PC-3 (cell line): ENCODE results near the gene ENTPD5. TPM values are rescaled to one million over a fixed set of nuclear protein-coding genes. Genes with fewer than 3 reads are reported as not detected.

ENCODE experiments used
- ATAC-seq: fragments of 200-7000 bp; cut with Tn5 transposase; 2 replicates; pipeline ENCODE4 v1.9.1; 2020; ENCODE audit warnings: mild to moderate bottlenecking, moderate library complexity
- BruUV-seq: library from RNA; stranded (reverse); fragments of 400-500 nt; replicated peaks from 2 replicates; lab custom pipeline; 2021; lab: Mats Ljungman, UMichigan
- CTCF ChIA-PET: fragments of 300-600 bp; sonication (Branson Sonifier 250); formaldehyde crosslinking; loops from one replicate; lab custom pipeline; 2022; ENCODE audit warnings: antibody characterized with exemption; lab: Charles Lee
- POLR2A ChIA-PET: fragments of 300-600 bp; sonication (Branson Sonifier 250); formaldehyde crosslinking; loops from one replicate; lab custom pipeline; 2022; ENCODE audit warnings: antibody characterized with exemption; ENCODE audit not compliant: unreplicated experiment; lab: Charles Lee
- DNase-seq: peaks from one replicate; pipeline ENCODE4 v3.0.0-alpha.2; 2015
- H2AFZ ChIP-seq: fragments of 300-600 bp; sonication (generic); 2 replicates; pipeline ENCODE4 v1.6.0; 2016; ENCODE audit warnings: antibody characterized with exemption, low read length
- H3F3A ChIP-seq: fragments of 300-600 bp; sonication (generic); one replicate; pipeline ENCODE4 v1.6.0; 2017; ENCODE audit warnings: antibody characterized with exemption, low read length, control low read depth, mild to moderate bottlenecking; ENCODE audit not compliant: unreplicated experiment
- H3K27ac ChIP-seq: fragments of 300-600 bp; sonication (generic); 2 replicates; pipeline ENCODE4 v1.5.1; 2016; ENCODE audit warnings: mild to moderate bottlenecking, low read length
- H3K27me3 ChIP-seq: fragments of 300-600 bp; sonication (generic); 2 replicates; pipeline ENCODE4 v1.6.1; 2016; ENCODE audit warnings: low read length, mixed read lengths
- H3K36me3 ChIP-seq: fragments of 300-600 bp; sonication (generic); 2 replicates; pipeline ENCODE4 v1.6.1; 2016; ENCODE audit warnings: low read depth, mixed run types, low read length, mixed read lengths
- H3K4me1 ChIP-seq: fragments of 300-600 bp; sonication (generic); 2 replicates; pipeline ENCODE4 v1.5.1; 2016; ENCODE audit warnings: low read length; ENCODE audit not compliant: insufficient read depth
- H3K4me2 ChIP-seq: fragments of 300-600 bp; sonication (generic); 2 replicates; pipeline ENCODE4 v1.6.0; 2016; ENCODE audit warnings: low read length
- H3K4me3 ChIP-seq: fragments of 300-600 bp; sonication (generic); 2 replicates; pipeline ENCODE4 v1.5.1; 2016; ENCODE audit warnings: mild to moderate bottlenecking, low read length, mixed read lengths
- H3K79me2 ChIP-seq: fragments of 300-600 bp; sonication (generic); 2 replicates; pipeline ENCODE4 v1.6.1; 2017; ENCODE audit warnings: low read length, mixed read lengths
- H3K9ac ChIP-seq: fragments of 300-600 bp; sonication (generic); 2 replicates; pipeline ENCODE4 v1.6.0; 2016; ENCODE audit warnings: mild to moderate bottlenecking, low read length
- H3K9me2 ChIP-seq: fragments of 300-600 bp; sonication (generic); replicated peaks from 2 replicates; pipeline ENCODE4 v1.6.1; 2016; ENCODE audit warnings: mixed run types, low read length, mixed read lengths
- H3K9me3 ChIP-seq: fragments of 300-600 bp; sonication (generic); 2 replicates; pipeline ENCODE4 v1.6.1; 2016; ENCODE audit warnings: low read length, mixed read lengths
- H4K20me1 ChIP-seq: fragments of 300-600 bp; sonication (generic); 2 replicates; pipeline ENCODE4 v1.6.1; 2016; ENCODE audit warnings: low read length, mixed read lengths
- EZH2 ChIP-seq: fragments of 300-600 bp; sonication (generic); IDR thresholded peaks from one replicate; pipeline ENCODE4 v1.6.1; 2017; ENCODE audit warnings: antibody characterized with exemption, mild to moderate bottlenecking, low read length; ENCODE audit not compliant: unreplicated experiment
- EZH2phosphoT487 ChIP-seq: fragments of 300-600 bp; sonication (generic); IDR thresholded peaks from 2 replicates; pipeline ENCODE4 v1.6.1; 2018; ENCODE audit warnings: mild to moderate bottlenecking, antibody characterized with exemption, low read length, borderline replicate concordance
- intact Hi-C: fragments of 100-400 bp; cut with micrococcal nuclease; formaldehyde crosslinking; loops from 2 replicates; pipeline ENCODE4 v1.9.0; 2023
- total RNA-seq: library from RNA; depleted of rRNA; stranded (reverse); fragments of >200 nt; gene quantifications from 2 replicates; pipeline ENCODE4 v1.2.3, GENCODE V29; 2014
- TF ChIP-seq, protein P1 (sequence below): fragments of 300-600 bp; sonication (generic); conservative IDR thresholded peaks from 2 replicates; pipeline ENCODE4 v1.5.1; 2017; ENCODE audit warnings: antibody characterized with exemption, low read depth, mild to moderate bottlenecking, low read length

Gene ENTPD5
- total RNA-seq, 1 experiment from 2014 or later: 11.2 TPM

DNA sequence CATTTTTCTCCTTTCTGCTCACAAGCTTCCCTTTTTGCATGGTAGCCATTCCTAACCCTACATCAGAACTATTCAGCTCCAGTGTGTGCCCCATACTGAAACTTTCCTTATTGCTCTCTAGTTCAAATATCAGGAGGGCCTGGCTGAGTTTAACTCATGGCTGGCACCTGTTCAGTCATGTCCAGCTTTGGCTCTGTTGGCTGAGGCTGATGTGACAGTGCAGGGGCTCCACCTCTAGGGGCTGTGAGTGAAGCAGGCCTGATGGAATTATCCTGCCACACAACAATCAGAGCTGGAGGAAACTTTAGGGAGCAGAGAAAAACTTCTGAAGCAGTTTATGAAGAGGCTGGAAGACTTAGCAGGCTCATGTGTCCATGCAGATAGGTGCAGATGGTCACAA, 60.5 kb downstream of the ENTPD5 start:
- Histone ChIP-seq H3K9me3 (no peaks in the 10 kb centered on the region), H3K4me3 (no peak overlapping the region), H3K36me3 (peaks cover 51% of the 10 kb centered on the region), H2AFZ (no peak overlapping the region), H3K27ac (no peak overlapping the region), H3K9ac (no peak overlapping the region), H3K27me3 (no peaks in the 10 kb centered on the region), H3F3A (no peaks in the 10 kb centered on the region), H3K79me2 (no peaks in the 10 kb centered on the region), H3K4me2 (no peak overlapping the region), H4K20me1 (no peaks in the 10 kb centered on the region), H3K4me1 (no peaks in the 10 kb centered on the region), H3K9me2 (no peaks in the 10 kb centered on the region)
- TF ChIP-seq EZH2phosphoT487 (no peak), EZH2 (no peak)
- TF ChIP-seq, protein P1, sequence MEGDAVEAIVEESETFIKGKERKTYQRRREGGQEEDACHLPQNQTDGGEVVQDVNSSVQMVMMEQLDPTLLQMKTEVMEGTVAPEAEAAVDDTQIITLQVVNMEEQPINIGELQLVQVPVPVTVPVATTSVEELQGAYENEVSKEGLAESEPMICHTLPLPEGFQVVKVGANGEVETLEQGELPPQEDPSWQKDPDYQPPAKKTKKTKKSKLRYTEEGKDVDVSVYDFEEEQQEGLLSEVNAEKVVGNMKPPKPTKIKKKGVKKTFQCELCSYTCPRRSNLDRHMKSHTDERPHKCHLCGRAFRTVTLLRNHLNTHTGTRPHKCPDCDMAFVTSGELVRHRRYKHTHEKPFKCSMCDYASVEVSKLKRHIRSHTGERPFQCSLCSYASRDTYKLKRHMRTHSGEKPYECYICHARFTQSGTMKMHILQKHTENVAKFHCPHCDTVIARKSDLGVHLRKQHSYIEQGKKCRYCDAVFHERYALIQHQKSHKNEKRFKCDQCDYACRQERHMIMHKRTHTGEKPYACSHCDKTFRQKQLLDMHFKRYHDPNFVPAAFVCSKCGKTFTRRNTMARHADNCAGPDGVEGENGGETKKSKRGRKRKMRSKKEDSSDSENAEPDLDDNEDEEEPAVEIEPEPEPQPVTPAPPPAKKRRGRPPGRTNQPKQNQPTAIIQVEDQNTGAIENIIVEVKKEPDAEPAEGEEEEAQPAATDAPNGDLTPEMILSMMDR: no peak
- BruUV-seq: no TSS peak
- ChIA-PET CTCF (no interaction called here), POLR2A (no interaction called here)
- no peak for ATAC-seq
- intact Hi-C loops: no loop called here
- DNase-seq: no peak

DNA sequence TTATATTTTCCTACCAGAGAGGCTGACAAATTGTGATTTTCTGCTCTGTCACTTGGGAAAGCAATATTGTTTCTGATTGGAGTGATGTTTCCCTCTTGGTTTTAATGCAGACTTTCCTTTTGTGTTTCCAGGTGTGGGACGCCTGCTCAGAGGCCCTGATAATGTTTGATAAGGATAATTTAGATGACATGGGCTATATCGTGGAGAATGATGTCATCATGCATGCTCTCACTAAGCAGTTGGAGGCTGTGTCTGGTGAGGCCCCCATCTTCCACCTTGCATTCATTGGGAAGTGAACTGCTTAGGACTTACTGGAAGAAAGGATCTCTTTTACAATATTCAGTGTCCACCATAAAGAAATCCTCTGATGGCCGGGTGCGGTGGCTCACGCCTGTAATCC, 63.4 kb downstream of the ENTPD5 start:
- Histone ChIP-seq H3K4me2 (no peak overlapping the region), H3K9ac (no peak overlapping the region), H3K27ac (no peak overlapping the region), H3K9me3 (no peaks in the 10 kb centered on the region), H3K4me3 (no peak overlapping the region), H3F3A (no peaks in the 10 kb centered on the region), H3K79me2 (peaks cover 16% of the 10 kb centered on the region), H3K4me1 (no peaks in the 10 kb centered on the region), H3K27me3 (no peaks in the 10 kb centered on the region), H3K9me2 (no peaks in the 10 kb centered on the region), H2AFZ (no peak overlapping the region), H3K36me3 (peaks cover 39% of the 10 kb centered on the region), H4K20me1 (no peaks in the 10 kb centered on the region)
- BruUV-seq: no TSS peak
- CTCF ChIA-PET: no interaction called here
- DNase-seq: no peak
- TF ChIP-seq EZH2: no peak
- no peak for TF ChIP-seq EZH2phosphoT487
- TF ChIP-seq, protein P1: no peak
- ATAC-seq: no peak
- POLR2A ChIA-PET: interaction anchor here (0.7 kb wide), 1 partner anchor 196 kb away, joined by 3 read pairs; a partner anchor contains a TSS
- intact Hi-C loops: no loop called here

DNA sequence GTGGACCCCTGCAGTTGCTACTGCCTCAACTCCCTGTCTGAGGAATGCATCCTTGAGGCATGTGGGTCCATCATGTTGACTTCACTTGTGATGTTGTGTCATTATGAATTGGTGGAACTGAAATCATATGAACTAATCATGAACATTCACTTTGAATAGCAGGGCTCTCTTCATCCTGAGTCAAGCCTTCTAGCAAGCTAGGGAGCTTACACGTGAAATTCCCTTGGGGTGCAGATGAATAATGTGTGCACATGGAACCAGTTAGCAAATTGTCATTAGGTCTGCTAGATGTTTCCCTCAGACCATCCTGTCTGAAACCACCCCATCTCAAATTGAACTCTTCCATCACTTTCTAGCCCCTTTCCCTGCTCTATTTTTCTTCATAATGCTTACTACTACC, 65.4 kb downstream of the ENTPD5 start:
- no peaks in the 10 kb centered on the region for H3F3A ChIP-seq
- H3K4me1 ChIP-seq: no peaks in the 10 kb centered on the region
- H3K9me3 ChIP-seq: no peaks in the 10 kb centered on the region
- intact Hi-C loops: loop anchor here (5.0 kb wide), 1 partner anchor 129 kb away; the partner anchor contains the start of genes ALDH6A1 and LIN52
- H3K27ac ChIP-seq: no peak overlapping the region
- no TSS peak for BruUV-seq
- H4K20me1 ChIP-seq: no peaks in the 10 kb centered on the region
- TF ChIP-seq EZH2phosphoT487 (no peak), EZH2 (no peak)
- TF ChIP-seq, protein P1: no peak
- ATAC-seq: no peak
- CTCF ChIA-PET: no interaction called here
- no peak overlapping the region for H2AFZ ChIP-seq
- no peaks in the 10 kb centered on the region for H3K27me3 ChIP-seq
- POLR2A ChIA-PET: no interaction called here
- H3K9ac ChIP-seq: no peak overlapping the region
- no peaks in the 10 kb centered on the region for H3K9me2 ChIP-seq
- H3K36me3 ChIP-seq: peaks cover 26% of the 10 kb centered on the region
- H3K4me2 ChIP-seq: no peak overlapping the region
- peaks cover 19% of the 10 kb centered on the region for H3K79me2 ChIP-seq
- no peak overlapping the region for H3K4me3 ChIP-seq
- DNase-seq: no peak
